ENCODE data around the gene PTK7. TPM values are rescaled to one million over a fixed set of nuclear protein-coding genes. Genes with fewer than 3 reads are reported as not detected.

The PTK7 gene
- total and polyA plus RNA-seq, 2 experiments from 2014 or later: 46.1 to 147 TPM

DNA sequence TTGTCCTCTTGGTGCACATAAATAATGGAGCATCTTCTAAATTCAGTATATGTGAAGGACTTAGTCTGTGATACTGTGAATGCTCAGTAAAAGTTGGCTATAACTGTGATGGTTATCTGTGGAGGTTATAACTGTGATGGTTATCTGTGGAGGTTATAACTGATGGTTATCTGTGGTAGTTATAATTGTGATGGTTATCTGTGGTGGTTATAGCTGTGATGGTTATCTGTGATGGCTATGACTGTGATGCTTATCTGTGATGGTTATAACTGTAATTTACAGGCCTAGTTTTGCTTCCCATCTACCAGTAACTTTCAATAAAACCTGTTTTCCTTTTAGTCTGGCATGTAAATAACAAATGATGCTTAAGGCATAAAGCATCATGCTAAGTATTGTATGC lies 16.5 kb downstream of the PTK7 start:
- Histone ChIP-seq H3K36me3 (ENCODE audit: insufficient read depth) (no peaks in the 10 kb centered on the region), H3K9me2 (ENCODE audit: insufficient read depth) (no peaks in the 10 kb centered on the region), H3K27me3 (ENCODE audit: insufficient read depth) (no peaks in the 10 kb centered on the region), H3K79me2 (replicated peaks; ENCODE audit: insufficient read depth) (peaks cover 74% of the 10 kb centered on the region), H3K4me3 (no peak overlapping the region), H3F3A (replicated peaks; ENCODE audit: low read depth) (peaks cover 16% of the 10 kb centered on the region), H3K27ac (ENCODE audit: low read depth) (no peak overlapping the region), H3K4me1 (ENCODE audit: insufficient read depth) (peaks cover 74% of the 10 kb centered on the region), H3K4me2 (0 out of 2 replicates have a peak overlapping the region, but pooled peaks have one; percentile 3), H4K20me1 (replicated peaks; ENCODE audit: insufficient read depth) (no peaks in the 10 kb centered on the region; the same call in 1 of the 2 replicates), H2AFZ (no peak overlapping the region)
- DNase-seq (ENCODE audit: low spot score) (no peak), ATAC-seq (no peak)
- Mint-ChIP-seq H3K4me1 (peaks cover 74% of the 10 kb centered on the region), H3K36me3 (ENCODE audit: low read depth) (no peaks in the 10 kb centered on the region; the same call in 2 of the 3 replicates), H3K27ac (no peak overlapping the region), H3K9me3 (no peaks in the 10 kb centered on the region), H3K27me3 (ENCODE audit: insufficient read depth, low read depth, poor library complexity) (peaks cover 8% of the 10 kb centered on the region), H3K4me3 (no peak overlapping the region; the same call in 2 of the 3 replicates)
- TF ChIP-seq ZNF462 (CRISPR knock-in tag; IDR thresholded peaks at IDR 0.05) (no peak), ZNF331 (CRISPR knock-in tag; IDR thresholded peaks at IDR 0.05; ENCODE audit: low read depth) (no peak), STAT1 (IDR thresholded peaks at IDR 0.05; ENCODE audit: unreplicated experiment) (no peak), EZH2phosphoT487 (IDR thresholded peaks at IDR 0.05; ENCODE audit: unreplicated experiment) (no peak), POLR2AphosphoS5 (IDR thresholded peaks at IDR 0.05; ENCODE audit: low read depth) (no peak), CTCF (conservative IDR thresholded peaks at IDR 0.05; ENCODE audit: low read depth in 2 of 2) (no peak), CREB1 (CRISPR knock-in tag; IDR thresholded peaks at IDR 0.05; ENCODE audit: low read depth) (no peak), ZNF114 (CRISPR knock-in tag; IDR thresholded peaks at IDR 0.05) (no peak), JUNB (IDR thresholded peaks at IDR 0.05; ENCODE audit: unreplicated experiment) (no peak), NANOG (IDR thresholded peaks at IDR 0.05; ENCODE audit: borderline replicate concordance) (no peak)
- TF ChIP-seq, protein P1, sequence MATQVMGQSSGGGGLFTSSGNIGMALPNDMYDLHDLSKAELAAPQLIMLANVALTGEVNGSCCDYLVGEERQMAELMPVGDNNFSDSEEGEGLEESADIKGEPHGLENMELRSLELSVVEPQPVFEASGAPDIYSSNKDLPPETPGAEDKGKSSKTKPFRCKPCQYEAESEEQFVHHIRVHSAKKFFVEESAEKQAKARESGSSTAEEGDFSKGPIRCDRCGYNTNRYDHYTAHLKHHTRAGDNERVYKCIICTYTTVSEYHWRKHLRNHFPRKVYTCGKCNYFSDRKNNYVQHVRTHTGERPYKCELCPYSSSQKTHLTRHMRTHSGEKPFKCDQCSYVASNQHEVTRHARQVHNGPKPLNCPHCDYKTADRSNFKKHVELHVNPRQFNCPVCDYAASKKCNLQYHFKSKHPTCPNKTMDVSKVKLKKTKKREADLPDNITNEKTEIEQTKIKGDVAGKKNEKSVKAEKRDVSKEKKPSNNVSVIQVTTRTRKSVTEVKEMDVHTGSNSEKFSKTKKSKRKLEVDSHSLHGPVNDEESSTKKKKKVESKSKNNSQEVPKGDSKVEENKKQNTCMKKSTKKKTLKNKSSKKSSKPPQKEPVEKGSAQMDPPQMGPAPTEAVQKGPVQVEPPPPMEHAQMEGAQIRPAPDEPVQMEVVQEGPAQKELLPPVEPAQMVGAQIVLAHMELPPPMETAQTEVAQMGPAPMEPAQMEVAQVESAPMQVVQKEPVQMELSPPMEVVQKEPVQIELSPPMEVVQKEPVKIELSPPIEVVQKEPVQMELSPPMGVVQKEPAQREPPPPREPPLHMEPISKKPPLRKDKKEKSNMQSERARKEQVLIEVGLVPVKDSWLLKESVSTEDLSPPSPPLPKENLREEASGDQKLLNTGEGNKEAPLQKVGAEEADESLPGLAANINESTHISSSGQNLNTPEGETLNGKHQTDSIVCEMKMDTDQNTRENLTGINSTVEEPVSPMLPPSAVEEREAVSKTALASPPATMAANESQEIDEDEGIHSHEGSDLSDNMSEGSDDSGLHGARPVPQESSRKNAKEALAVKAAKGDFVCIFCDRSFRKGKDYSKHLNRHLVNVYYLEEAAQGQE (IDR thresholded peaks at IDR 0.05; ENCODE audit: unreplicated experiment): no peak
- TF ChIP-seq, protein P2, sequence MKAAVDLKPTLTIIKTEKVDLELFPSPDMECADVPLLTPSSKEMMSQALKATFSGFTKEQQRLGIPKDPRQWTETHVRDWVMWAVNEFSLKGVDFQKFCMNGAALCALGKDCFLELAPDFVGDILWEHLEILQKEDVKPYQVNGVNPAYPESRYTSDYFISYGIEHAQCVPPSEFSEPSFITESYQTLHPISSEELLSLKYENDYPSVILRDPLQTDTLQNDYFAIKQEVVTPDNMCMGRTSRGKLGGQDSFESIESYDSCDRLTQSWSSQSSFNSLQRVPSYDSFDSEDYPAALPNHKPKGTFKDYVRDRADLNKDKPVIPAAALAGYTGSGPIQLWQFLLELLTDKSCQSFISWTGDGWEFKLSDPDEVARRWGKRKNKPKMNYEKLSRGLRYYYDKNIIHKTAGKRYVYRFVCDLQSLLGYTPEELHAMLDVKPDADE (IDR thresholded peaks at IDR 0.05): no peak

Measured in GM23338 (cell line).